ENCODE results near the gene IRF2BP1.
"Not testable (repeated sequence)": the region's sequence is repeated elsewhere in the genome, so short reads cannot be mapped to it uniquely, and the experiment has no call there.

Gene IRF2BP1

DNA sequence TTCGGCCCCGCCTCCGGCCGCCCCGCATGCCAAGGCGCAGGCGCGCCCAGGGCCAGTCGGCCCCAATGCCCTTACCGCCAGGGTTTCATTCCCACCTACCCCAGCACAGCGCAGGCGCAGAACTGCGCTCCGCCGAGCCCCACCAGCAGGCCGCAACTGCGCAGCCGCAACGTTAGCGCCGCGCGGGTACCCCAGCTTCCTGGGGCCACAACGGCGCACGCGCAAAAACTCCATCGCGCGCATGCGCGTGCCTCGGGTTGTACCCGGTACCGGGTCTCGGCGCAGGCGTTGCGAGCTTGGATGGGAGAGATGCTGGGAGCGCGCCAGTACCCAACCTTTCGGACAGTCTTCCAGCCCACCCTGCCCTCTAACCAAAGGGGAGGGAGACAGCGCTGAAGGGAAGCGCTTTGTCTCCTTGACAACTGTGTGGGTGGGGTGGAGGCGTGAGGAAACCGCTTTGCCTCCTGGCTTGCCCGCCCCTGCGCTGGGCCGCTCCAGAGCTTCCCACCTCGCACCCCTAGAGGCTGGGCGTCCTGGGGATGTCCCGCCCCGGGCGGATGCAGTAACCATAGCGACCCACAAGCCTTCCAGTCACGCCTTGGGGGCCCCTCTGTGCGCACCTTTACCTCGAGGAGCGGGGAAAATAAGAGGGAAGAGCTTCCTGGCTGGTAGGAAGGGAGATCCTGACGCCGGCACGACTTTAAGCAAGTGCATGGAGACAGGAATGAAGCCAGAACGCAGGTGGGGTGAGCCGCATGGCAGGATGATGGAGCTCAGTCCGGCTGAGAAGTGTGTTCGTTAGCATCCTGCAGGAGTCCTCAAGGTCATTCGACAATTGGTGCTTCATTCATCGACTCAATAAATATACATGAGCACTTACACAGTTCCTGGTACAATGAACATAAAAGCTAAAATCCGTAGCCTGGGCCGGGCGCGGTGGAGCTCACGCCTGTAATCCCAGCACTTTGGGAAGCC lies 17.0 kb upstream of the IRF2BP1 start:
- DNase-seq (ENCODE audit: low read depth) = peak; percentile 71

- no peak for DNase-seq (ENCODE audit: low read depth)
Observed at GRCh38 chr19:45901912-45902650, 16.1 kb upstream of the IRF2BP1 start, which contains the start of gene MYPOP. Gene MYPOP, minus strand, starts transcription at chr19:45902613. Its CDS starts 840 bp downstream, at chr19:45901773.

GRCh38 chr19:45901432-45901911 lies 15.5 kb upstream of the IRF2BP1 start:
- no peak for DNase-seq (ENCODE audit: low read depth)

GRCh38 chr19:45900738-45901431 lies 14.9 kb upstream of the IRF2BP1 start:
- no peak for DNase-seq (ENCODE audit: low read depth)

- no peak for DNase-seq (ENCODE audit: low read depth)
Observed at GRCh38 chr19:45899919-45900589, 14.1 kb upstream of the IRF2BP1 start.

DNA sequence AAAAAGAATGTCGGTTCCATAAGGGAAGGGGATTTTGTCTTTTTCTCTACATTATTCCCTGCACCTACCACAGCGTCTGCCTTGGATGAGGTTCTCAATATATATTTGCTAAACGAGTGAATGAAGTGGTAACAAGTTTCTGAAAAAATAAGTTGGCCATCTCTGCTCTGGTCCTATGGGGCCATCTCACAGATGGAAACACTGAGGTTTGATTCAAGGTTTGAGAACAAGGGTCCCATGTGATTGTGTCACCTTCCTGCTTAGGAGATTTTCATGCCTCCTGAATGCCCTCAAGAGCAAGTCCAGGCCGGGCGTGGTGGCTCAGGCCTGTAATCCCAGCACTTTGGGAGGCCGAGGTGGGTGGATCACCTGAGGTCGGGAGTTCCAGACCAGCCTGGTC lies 13.3 kb upstream of the IRF2BP1 start:
- DNase-seq (ENCODE audit: low read depth) = no peak

DNA sequence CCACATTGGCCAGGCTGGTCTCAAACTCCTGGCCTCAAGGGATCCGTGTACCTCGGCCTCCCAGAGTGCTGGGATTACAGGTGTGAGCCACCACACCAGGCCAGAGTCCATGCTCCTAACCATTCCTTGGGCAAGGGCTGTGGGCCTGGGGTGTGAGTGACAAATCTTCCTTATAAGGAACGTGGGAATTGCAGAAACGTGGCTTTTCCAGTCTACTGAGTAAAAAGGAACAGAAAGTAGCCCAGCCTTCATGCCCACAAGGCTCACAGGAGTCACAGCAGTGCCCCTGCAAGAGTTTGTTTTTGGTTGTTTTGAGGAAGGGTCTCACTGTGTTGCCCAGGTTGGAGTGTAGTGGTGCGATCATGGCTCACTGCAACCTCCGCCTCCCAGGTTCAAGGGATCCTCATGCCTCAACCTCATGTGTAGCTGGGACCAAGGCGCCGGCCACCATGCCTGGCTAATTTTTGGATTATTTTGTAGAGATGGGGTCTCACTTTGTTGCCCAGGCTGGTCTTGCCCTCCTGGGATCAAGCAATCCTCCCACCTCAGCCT lies 11.4 kb upstream of the IRF2BP1 start:
- DNase-seq (ENCODE audit: low read depth) = no peak

DNA sequence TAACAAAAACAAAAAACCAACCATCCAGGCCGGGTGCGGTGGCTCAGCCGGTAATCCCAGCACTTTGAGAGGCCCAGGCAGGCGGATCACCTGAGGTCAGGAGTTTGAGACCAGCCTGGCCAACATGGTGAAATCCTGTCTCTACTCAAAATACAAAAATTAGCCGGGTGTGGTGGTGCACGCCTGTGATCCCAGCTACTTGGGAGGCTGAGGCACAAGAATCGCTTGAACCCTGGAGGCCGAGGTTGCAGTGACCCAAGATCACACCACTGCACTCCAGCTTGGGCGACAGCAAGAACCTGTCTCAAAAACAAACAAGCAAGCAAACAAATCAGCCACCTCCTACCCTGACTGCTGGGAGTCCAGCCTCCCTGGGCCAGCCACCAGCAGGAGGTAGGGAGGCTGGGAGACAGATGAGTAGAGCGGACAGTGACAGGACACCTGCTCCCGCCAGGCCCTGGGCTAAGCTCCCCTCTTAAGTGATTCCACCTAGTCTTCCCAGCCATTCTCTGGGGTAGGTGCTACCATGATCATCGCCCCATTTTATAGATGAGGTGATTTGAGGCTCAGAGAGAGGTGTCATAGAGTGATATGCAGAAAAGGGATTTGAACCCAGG lies 10.2 kb upstream of the IRF2BP1 start:
- DNase-seq (ENCODE audit: low read depth) = not testable (repeated sequence)

- DNase-seq (ENCODE audit: low read depth) = no peak
Observed at GRCh38 chr19:45895519-45895972, 9.6 kb upstream of the IRF2BP1 start.

- DNase-seq (ENCODE audit: low read depth) = no peak
Observed at GRCh38 chr19:45890877-45891276, 4.9 kb upstream of the IRF2BP1 start.

DNA sequence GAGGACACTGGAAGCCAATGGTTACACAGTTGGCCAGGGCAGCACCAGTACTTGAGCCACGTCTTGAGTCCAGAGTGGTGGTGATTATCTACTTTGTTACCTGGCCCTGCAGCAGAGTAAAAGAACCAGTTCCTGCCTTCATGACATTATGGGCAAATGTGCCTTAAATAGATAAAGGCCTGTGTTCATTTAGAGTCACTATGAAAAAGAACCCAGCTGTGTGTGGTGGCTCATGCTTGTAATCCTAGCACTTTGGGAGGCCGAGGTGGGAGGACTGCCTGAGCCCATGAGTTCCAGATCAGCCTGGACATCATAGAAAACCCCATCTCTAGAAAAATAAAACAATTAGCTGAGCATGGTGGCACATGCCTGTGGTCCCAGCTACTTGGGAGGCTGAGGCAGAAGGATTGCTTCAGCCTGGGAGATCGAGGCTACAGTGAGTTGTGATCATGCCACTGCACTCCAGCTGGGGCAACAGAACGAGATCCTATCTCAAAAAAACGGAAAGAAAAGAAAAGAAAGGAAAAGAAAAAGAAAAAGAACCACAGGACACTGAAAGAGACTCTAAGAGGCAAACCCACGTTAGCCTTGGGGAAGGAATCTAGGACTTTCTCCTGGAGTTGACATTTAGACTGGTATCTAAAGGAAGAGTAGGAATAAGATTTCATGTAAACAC lies 3.4 kb upstream of the IRF2BP1 start:
- DNase-seq (ENCODE audit: low read depth) = no peak

DNA sequence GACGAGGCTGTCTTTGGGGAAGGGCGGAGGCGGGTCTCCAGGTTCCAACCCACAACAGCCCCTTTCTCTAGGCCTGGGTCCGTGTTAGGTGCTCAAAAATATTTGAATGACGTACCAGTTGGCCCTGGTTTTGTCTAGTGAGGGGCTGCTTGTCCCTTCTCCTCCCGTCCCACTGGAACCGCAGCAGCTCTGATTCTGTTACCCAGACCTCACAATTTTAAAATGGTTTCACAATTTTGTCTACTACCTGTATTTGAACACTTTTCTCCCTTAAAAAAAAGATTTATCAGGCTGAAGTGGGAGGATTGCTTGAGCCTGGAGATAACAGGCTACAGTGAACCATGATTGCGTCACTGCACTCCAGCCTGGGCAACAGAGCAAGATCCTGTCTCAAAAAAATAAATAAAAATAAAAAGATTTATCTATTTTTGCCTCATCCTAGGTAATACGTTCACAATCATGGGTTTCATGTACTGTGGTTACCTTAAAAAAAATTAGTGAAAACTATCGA lies 1.3 kb upstream of the IRF2BP1 start:
- DNase-seq (ENCODE audit: low read depth) = no peak

DNA sequence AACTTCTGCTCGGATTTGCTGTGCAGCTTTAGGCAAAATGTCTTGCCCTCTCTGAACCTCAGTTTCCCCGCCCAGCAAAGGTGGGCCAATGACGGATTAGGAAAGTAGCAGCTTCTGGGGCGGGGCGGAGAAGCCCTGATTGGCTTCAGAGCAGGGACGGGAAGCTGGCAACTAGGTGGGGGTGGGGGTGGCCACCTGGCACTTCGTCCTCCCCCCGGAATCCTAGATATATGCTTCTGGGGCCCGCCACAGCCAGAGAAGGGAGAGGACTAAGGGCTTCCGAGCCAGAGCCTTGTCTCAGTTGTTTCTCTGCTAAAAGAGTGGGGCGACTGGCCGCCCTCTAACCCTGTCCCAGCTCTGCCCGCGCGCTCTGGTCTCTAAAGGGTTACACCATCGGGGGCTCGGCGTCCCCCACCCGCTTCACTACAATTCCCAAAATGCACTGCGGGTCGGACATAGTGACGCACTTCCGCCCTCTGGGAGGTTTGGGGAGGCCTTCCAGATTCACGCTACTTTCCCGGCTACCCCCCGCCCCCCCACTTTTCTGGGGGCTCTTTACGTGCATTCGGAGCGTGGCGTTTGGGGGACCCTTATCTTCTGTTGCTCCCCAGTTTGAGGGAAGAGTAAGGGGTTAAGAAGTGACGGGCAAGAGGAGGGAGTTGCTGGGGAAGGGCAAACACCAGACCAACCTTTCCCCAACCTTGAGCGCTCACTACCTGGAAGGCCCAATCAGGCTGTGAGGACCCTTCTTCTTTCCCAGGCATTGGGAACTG lies 672 bp upstream of the IRF2BP1 start:
- peak; percentile 73 for DNase-seq (ENCODE audit: low read depth)

- no peak for DNase-seq (ENCODE audit: low read depth)
Observed at GRCh38 chr19:45884682-45885555, 1.0 kb downstream of the IRF2BP1 start.

GRCh38 chr19:45883881-45884681 lies 1.9 kb downstream of the IRF2BP1 start:
- no peak for DNase-seq (ENCODE audit: low read depth)

- no peak for DNase-seq (ENCODE audit: low read depth)
Observed at GRCh38 chr19:45883586-45883880, 2.4 kb downstream of the IRF2BP1 start.
